IPS-20b (cell line): ENCODE measurements around the gene NPPA.

Experiments used
- H3K27ac ChIP-seq: one replicate; pipeline ENCODE4 v1.5.1; 2013; ENCODE audit warnings: low read length
- H3K27me3 ChIP-seq: 2 replicates; pipeline ENCODE4 v1.6.1; 2013; ENCODE audit warnings: mild to moderate bottlenecking, low read length, inconsistent platforms; ENCODE audit not compliant: insufficient read depth
- H3K36me3 ChIP-seq: 2 replicates; pipeline ENCODE4 v1.6.1; 2013; ENCODE audit warnings: low read depth, mild to moderate bottlenecking, inconsistent platforms, low read length, moderate library complexity; ENCODE audit not compliant: insufficient read depth
- H3K4me1 ChIP-seq: 2 replicates; pipeline ENCODE4 v1.6.1; 2013; ENCODE audit warnings: mild to moderate bottlenecking, control low read depth, inconsistent platforms, low read length, moderate library complexity; ENCODE audit not compliant: insufficient read depth
- H3K4me3 ChIP-seq: 2 replicates; pipeline ENCODE4 v1.5.1; 2013; ENCODE audit warnings: mild to moderate bottlenecking, low read length, inconsistent platforms
- H3K9ac ChIP-seq: 2 replicates; pipeline ENCODE4 v1.6.1; 2013; ENCODE audit warnings: low read depth, mild to moderate bottlenecking, inconsistent platforms, low read length, moderate library complexity
- H3K9me3 ChIP-seq: 2 replicates; pipeline ENCODE4 v1.6.1; 2013; ENCODE audit warnings: mild to moderate bottlenecking, low read depth, low read length, inconsistent platforms; ENCODE audit not compliant: insufficient read depth

Gene NPPA

DNA sequence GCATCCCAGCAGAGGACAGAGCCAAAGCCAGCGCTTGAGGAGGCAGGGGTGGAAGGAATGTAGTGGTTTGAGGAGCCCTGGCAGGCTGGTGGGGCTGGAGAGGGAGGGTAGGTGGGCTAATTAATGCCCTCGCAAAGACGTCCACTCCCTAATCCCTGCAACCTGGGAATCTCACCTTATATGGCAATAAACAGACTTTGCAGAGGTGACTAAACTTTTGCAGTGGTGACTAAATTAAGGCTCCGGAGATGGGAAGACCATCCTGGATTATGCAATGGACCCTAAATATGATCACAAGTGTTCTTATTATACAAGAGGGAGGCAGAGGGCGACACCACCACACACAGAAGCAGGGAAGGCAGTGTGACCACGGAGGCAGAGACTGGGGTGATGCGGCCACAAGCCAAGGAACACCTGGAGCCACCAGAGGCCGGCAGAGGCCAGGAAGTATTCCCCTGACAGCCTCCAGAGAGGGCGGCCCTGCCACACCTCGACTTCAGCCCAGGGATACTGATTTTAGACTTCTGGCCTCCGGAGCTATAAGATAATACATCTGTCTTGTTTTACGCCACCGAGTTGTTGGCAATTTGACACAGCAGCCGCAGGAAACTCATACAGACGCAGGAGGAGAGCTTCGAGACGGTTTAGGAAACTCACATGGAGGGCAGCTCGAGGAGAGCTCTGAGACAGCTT lies 34.3 kb upstream of the NPPA start:
- H3K36me3 ChIP-seq, result no peaks in the 10 kb centered on the region

DNA sequence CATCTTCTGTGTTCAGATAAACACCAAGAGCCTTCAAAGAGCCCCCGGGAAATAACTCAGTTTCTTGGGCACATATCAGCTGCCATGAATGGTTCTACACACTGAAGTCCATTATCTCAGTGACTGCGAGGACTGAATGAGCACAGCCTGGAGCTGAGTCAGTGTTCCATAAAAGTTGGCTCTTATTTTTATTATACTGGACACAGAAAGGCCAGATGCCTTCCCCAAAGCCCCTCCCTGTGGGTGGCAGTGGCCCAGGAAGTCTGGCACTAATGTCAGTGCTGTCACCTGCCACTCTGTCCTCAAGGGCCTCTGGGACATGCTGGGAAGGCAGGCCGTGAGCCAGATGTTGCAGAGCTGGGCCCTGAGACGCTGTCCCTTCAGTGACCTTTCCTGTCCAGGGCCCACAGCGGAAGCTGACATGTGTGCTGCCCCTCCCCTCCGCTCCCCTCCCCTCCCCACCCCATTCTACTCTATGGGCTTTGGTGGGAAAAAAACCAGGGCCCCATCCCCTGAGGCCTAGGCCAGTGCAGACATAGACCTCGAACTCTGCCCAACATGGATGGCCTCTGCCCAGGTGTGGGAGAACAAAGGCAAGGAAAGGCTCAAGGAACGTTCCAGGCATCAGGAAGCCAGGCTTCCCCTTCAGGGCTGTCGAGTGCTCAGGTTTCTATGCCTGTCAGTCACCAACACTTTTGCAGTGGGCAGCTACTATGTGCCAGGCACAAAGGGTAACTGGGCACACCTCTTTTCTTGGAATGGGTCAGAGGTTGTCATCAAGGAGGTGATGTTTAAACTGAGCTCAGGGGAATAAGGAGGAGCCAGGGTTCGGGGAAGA lies 33.5 kb upstream of the NPPA start:
- Histone ChIP-seq H3K27ac (no peak overlapping the region), H3K27me3 (no peaks in the 10 kb centered on the region), H3K4me1 (peaks cover 5% of the 10 kb centered on the region; the same call in 1 of the 2 replicates), H3K36me3 (no peaks in the 10 kb centered on the region), H3K9me3 (no peaks in the 10 kb centered on the region), H3K9ac (no peak overlapping the region), H3K4me3 (no peak overlapping the region)

More for the DNA sequence above, 34.3 kb upstream of the NPPA start:
- Histone ChIP-seq H3K27me3 (no peaks in the 10 kb centered on the region), H3K9me3 (no peaks in the 10 kb centered on the region), H3K4me1 (peaks cover 5% of the 10 kb centered on the region; the same call in 1 of the 2 replicates), H3K9ac (no peak overlapping the region), H3K4me3 (no peak overlapping the region), H3K27ac (no peak overlapping the region)

DNA sequence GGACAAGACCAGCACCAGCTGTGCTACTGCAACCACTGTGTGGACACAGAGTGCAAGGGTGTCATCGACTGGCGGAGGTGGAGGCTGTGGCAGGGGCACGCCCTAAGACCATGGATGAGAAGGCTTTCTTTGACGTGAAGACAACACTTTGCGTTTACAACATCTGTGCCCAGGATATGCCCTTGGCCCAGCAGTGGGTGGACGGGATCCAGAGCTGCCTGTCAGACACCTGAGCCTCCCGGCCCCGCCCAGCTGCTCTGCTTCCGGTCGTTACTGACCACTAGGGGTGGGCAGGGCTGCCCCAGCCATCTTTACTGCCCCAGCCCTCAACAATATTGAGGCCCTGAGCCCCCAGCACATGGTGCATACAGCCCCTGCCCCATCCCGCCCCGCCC lies 32.6 kb upstream of the NPPA start:
- H3K36me3 ChIP-seq, result no peaks in the 10 kb centered on the region

DNA sequence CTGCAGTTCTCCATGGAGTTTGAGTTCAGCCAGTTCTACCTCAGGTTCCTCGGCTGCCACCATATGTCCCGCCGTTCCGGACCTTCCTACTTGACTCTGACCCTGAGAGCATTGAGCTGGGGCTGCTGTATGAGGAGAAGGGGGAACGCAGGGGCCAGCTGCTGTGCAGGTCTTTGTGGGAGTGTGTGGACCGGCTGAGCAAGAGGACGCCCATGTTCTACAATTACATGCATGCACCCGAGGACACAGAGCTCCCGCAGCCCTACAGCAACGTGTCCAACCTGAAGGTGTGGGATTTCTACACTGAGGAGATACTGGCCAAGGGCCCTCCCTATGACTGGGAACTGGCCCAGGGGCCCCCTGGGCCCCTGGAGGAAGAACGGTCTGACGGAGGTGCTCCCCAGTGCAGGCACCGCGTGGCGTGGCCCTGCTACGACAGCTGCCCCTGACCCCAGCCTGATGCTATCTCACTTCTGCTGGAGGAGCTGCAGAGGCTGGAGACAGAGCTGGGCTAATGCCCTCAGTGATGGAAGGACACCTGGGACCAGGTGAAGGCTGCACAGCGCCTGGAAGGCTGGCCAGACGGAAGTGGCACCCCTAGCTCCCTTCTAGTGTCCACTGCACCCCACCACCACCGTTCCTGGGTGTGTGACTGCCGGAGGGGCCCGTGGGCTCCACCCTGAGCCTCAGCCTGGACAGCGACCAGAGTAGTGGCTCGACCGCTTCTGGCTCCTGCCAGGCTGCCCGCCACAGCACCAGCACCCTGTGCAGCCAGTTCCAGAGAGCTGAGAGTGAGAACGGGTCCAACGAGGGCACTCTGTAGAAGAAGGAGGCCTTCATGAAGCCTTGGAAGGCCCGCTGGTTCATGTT lies 32.0 kb upstream of the NPPA start:
- Histone ChIP-seq H3K27me3 (no peaks in the 10 kb centered on the region), H3K9ac (no peak overlapping the region), H3K9me3 (no peaks in the 10 kb centered on the region), H3K4me1 (peaks cover 5% of the 10 kb centered on the region; the same call in 1 of the 2 replicates), H3K27ac (no peak overlapping the region), H3K4me3 (no peak overlapping the region), H3K36me3 (no peaks in the 10 kb centered on the region)

More for the DNA sequence above, 32.6 kb upstream of the NPPA start:
- Histone ChIP-seq H3K27me3 (no peaks in the 10 kb centered on the region), H3K9me3 (no peaks in the 10 kb centered on the region), H3K9ac (no peak overlapping the region), H3K4me3 (no peak overlapping the region), H3K4me1 (peaks cover 5% of the 10 kb centered on the region; the same call in 1 of the 2 replicates), H3K27ac (no peak overlapping the region)

DNA sequence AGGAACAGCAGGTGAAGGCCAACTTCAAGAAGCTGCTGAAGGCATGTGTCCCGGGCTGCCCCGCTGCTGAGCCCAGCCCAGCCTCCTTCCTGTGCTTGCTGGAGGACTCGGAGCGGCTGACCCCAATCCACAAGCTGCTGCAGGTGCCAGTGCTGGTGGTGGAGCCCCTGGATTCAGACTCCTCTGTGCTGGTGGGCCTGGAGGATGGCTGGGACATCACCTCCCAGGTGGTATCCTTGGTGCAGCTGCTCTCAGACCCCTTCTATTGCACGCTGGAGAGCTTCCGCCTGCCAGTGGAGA lies 31.3 kb upstream of the NPPA start:
- Histone ChIP-seq H3K4me3 (no peak overlapping the region), H3K9ac (no peak overlapping the region), H3K9me3 (no peaks in the 10 kb centered on the region), H3K4me1 (peaks cover 5% of the 10 kb centered on the region; the same call in 1 of the 2 replicates), H3K27ac (no peak overlapping the region), H3K36me3 (no peaks in the 10 kb centered on the region), H3K27me3 (no peaks in the 10 kb centered on the region)

DNA sequence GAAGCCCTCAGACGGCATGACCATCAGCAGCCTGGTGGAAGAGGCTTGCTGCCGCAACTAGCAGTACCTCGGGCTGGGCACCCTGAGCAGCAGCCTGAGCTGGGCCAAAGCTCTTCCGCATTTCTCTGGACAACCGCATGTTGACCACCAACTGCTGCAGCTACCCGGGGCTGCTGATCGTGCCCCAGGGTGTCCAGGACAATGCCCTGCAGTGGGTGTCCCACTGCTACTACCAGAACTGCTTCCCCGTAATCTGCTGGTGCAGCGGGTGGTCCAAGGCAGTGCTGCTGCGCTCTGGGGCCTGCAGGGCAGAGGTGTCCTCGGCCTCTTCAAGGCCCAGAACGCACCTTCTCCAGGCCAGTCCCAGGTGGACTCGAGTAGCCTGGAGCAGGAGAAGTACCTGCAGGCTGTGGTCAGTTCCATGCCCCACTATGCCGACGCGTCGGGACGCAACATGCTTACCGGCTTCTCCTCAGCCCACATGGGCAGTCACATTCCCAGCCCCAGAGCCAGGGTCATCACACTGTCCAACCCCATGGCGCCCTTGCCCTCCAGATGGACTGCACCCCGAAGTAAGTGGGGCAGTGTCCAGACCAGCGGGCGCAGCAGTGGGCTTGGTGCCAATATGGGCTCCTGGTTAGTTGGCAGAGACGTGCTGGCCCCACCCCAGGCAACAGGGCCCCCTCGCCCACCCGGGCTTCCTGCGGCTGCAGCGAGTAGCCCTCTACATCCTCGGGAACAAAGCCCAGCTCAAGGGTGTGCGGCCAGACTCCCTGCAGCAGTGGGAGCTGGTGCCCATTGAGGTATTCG lies 30.7 kb upstream of the NPPA start:
- no peak overlapping the region for H3K9ac ChIP-seq
- H3K9me3 ChIP-seq, result no peaks in the 10 kb centered on the region
- H3K36me3 ChIP-seq, result no peaks in the 10 kb centered on the region
- H3K27ac ChIP-seq, result no peak overlapping the region
- peaks cover 2% of the 10 kb centered on the region for H3K4me1 ChIP-seq
- H3K4me3 ChIP-seq, result no peak overlapping the region
- H3K27me3 ChIP-seq, result no peaks in the 10 kb centered on the region

DNA sequence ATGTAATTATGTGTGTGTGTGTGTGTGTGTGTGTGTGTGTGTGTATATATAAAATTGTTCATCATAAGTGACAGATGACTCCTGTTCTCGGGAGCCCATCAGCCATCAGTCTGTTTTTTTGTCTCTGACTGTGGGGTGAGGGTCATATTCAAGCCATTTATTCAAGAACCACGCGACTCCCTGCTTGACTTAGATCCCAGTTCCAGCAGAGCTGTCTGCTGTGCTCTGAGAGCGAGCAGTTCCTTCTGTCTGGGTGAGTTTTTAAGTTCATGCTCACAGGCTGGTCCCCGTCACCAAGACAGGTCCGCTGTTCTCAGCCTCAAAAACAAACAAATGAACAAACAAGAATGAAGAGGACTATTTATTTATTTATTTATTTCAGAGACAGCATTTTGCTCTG lies 29.5 kb upstream of the NPPA start:
- no peaks in the 10 kb centered on the region for H3K9me3 ChIP-seq
- no peaks in the 10 kb centered on the region for H3K27me3 ChIP-seq
- H3K9ac ChIP-seq, result no peak overlapping the region
- H3K36me3 ChIP-seq, result no peaks in the 10 kb centered on the region
- H3K27ac ChIP-seq, result no peak overlapping the region
- H3K4me3 ChIP-seq, result no peak overlapping the region
- no peaks in the 10 kb centered on the region; the same call in 1 of the 2 replicates for H3K4me1 ChIP-seq

DNA sequence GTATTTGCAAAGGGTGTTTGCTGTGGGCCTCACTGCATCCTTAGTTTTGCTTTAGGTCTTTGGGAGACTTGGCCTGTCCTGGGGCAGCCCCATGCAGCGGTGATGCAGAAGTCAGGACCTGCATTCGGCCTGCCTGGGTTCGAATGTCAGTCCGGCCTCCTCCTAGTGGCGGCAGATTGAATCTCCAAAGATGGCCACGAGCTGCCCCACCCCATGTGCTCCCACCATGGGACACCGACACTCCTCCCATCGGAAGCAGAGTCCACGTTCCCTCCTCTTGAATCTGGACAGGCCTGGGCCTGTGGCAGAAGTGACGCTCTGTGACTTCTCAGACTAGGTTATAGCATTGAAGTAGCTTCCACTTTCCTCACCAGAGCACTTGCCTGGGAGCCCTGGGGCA lies 27.5 kb upstream of the NPPA start:
- no peaks in the 10 kb centered on the region for H3K27me3 ChIP-seq
- H3K4me3 ChIP-seq, result no peak overlapping the region
- H3K4me1 ChIP-seq, result no peaks in the 10 kb centered on the region; the same call in 1 of the 2 replicates
- no peaks in the 10 kb centered on the region for H3K9me3 ChIP-seq
- no peak overlapping the region for H3K27ac ChIP-seq
- no peaks in the 10 kb centered on the region for H3K36me3 ChIP-seq
- no peak overlapping the region for H3K9ac ChIP-seq

DNA sequence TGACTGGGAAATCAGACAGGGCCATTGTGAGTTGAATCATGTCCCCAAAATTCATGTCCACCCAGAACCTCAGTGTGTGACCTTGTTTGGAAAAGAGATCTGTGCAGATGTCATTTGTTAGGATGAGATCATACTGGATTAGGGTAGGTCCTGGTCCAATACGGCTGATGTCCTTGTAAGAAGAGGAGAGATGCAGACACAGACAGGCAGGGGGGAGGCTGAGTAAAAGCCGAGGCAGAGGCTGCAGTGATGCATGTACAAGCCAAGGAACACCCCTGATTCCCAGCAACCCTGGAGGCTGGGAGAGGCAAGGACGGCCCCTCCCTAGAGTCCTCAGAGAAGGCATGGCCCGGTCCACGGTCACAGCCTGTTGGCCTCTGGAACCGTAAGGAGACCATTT lies 27.0 kb upstream of the NPPA start:
- no peaks in the 10 kb centered on the region for H3K9me3 ChIP-seq
- no peaks in the 10 kb centered on the region for H3K27me3 ChIP-seq
- no peaks in the 10 kb centered on the region for H3K36me3 ChIP-seq
- H3K27ac ChIP-seq, result no peak overlapping the region
- H3K4me3 ChIP-seq, result no peak overlapping the region
- H3K4me1 ChIP-seq, result no peaks in the 10 kb centered on the region; the same call in 1 of the 2 replicates
- H3K9ac ChIP-seq, result no peak overlapping the region

DNA sequence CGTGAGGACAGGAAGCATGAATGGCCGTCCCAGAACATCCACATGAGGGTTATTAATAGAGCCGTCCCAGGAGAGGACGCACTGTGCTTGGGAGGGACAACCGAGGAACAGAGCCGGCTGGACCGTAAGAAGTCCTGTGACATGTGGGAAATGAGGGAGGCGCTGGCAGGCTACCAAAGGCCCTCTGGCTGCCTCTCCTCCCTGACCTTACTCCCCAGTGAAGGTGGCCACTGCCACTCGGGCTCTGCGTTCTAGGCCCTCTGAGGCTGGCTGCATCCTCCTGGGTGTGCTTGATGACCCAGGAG lies 26.6 kb upstream of the NPPA start:
- Histone ChIP-seq H3K9ac (no peak overlapping the region), H3K4me1 (no peaks in the 10 kb centered on the region; the same call in 1 of the 2 replicates), H3K4me3 (no peak overlapping the region), H3K36me3 (no peaks in the 10 kb centered on the region), H3K9me3 (no peaks in the 10 kb centered on the region), H3K27ac (no peak overlapping the region), H3K27me3 (no peaks in the 10 kb centered on the region)
